DOHH2 (cell line): ENCODE measurements around the gene ITGA1.

ENCODE experiments used
- EZH2phosphoT487 ChIP-seq: fragments of 200-600 bp; sonication (generic); IDR thresholded peaks from 2 replicates; pipeline ENCODE4 v1.6.1; 2017; ENCODE audit warnings: borderline replicate concordance, mild to moderate bottlenecking, antibody characterized with exemption, low read length, moderate library complexity, mixed read lengths
- TF ChIP-seq, protein P1 (sequence below): fragments of 200-600 bp; sonication (generic); IDR thresholded peaks from one replicate; pipeline ENCODE4 v1.5.1; 2014; ENCODE audit warnings: antibody characterized with exemption, mild to moderate bottlenecking, low read depth, low read length; ENCODE audit not compliant: poor library complexity, severe bottlenecking

DNA sequence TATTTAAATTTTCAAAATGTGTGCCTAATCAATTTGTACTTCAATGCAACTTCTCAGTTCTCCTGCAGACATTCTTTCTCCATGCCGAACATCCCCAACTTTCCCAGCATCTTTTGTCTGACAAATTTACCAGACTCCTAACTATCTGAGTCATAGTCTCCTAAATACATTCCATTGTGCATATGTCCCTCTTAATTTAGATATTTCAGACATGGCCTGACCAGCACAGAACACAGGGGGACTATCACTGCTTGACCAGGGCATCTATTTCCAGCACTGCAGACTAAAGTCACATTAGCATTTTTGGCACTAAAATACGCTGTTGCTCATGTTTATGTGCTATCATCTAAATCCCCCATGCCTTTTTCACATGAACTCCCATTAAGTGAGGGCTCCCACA is 71.9 kb downstream of the ITGA1 start:
- TF ChIP-seq, protein P1, sequence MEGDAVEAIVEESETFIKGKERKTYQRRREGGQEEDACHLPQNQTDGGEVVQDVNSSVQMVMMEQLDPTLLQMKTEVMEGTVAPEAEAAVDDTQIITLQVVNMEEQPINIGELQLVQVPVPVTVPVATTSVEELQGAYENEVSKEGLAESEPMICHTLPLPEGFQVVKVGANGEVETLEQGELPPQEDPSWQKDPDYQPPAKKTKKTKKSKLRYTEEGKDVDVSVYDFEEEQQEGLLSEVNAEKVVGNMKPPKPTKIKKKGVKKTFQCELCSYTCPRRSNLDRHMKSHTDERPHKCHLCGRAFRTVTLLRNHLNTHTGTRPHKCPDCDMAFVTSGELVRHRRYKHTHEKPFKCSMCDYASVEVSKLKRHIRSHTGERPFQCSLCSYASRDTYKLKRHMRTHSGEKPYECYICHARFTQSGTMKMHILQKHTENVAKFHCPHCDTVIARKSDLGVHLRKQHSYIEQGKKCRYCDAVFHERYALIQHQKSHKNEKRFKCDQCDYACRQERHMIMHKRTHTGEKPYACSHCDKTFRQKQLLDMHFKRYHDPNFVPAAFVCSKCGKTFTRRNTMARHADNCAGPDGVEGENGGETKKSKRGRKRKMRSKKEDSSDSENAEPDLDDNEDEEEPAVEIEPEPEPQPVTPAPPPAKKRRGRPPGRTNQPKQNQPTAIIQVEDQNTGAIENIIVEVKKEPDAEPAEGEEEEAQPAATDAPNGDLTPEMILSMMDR, result no peak
- no peak for TF ChIP-seq EZH2phosphoT487
